Amniotic stem cell (primary cell): ENCODE results near the gene ZSWIM1.
"Not testable (repeated sequence)": the region's sequence is repeated elsewhere in the genome, so short reads cannot be mapped to it uniquely, and the experiment has no call there.

Experiments
- DNase-seq: peaks from one replicate; lab custom pipeline; 2025; lab: John Stamatoyannopoulos, UW

Gene ZSWIM1

GRCh38 chr20:45857114-45857881, 23.7 kb upstream of the ZSWIM1 start, which contains the start of the genes ACOT8 and ZSWIM3:
ACOT8 (minus strand) TSS chr20:45857392; CDS start chr20:45857315, 77 bp downstream.
ZSWIM3 (plus strand) TSS chr20:45857614; CDS start chr20:45857826, 212 bp downstream.
- DNase-seq: peak; percentile 99

GRCh38 chr20:45857882-45858216, 23.2 kb upstream of the ZSWIM1 start:
- no peak for DNase-seq

DNA sequence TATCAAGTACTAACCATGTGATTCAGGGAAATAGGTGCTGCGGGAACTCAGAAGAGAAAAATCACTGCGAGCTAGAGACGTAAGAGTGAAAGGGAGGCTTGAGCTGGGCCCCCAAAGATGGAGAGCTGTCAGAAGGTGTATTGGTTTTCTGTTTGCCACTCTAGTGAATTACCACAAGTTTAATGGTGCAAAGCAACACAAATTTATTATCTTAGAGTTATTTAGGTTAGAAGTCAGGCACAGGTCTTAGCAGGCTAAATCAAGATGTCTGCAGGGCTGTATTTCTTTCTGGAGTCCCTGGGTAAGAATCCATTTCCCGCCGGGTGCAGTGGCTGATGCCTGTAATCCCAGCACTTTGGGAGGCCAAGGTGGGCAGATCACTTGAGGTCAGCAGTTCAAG, 21.1 kb upstream of the ZSWIM1 start:
- no peak for DNase-seq

GRCh38 chr20:45860560-45861220, 20.3 kb upstream of the ZSWIM1 start:
- DNase-seq: no peak

GRCh38 chr20:45861221-45862075, 19.6 kb upstream of the ZSWIM1 start:
- DNase-seq: no peak

GRCh38 chr20:45863543-45864470, 17.2 kb upstream of the ZSWIM1 start:
- DNase-seq: no peak

- DNase-seq: no peak
Measured at GRCh38 chr20:45866454-45866853, 14.6 kb upstream of the ZSWIM1 start.

- DNase-seq: no peak
Measured at GRCh38 chr20:45867136-45867818, 13.8 kb upstream of the ZSWIM1 start.

- peak; percentile 10 for DNase-seq
Measured at GRCh38 chr20:45867819-45868176, 13.2 kb upstream of the ZSWIM1 start.

DNA sequence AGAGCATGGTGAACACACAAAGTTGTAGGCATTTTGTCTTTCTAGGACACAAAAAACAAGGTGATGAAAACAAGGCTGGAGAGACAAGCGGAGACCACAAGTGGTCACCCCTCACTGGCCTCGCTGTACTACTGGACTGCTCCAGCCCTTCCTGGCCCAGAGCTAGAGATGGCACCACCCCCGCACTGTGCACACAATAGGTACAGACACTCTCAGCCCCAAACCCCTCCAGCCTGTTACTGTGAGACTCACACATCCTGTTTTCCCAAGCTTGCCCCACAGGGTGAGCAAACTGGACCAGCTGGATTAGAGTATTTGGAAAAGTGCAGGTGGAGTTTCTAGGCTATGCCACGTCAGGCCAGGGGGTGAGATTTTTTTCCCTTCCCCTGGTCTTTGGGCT, 8.4 kb upstream of the ZSWIM1 start:
- no peak for DNase-seq

- DNase-seq: no peak
Measured at GRCh38 chr20:45873409-45874103, 7.5 kb upstream of the ZSWIM1 start.

- not testable (repeated sequence) for DNase-seq
Measured at GRCh38 chr20:45874104-45874481, 6.9 kb upstream of the ZSWIM1 start.

GRCh38 chr20:45874576-45874975, 6.5 kb upstream of the ZSWIM1 start:
- no peak for DNase-seq

GRCh38 chr20:45878076-45878761, 2.8 kb upstream of the ZSWIM1 start:
- no peak for DNase-seq

- DNase-seq: no peak
Measured at GRCh38 chr20:45882469-45883099, 1.6 kb downstream of the ZSWIM1 start.

DNA sequence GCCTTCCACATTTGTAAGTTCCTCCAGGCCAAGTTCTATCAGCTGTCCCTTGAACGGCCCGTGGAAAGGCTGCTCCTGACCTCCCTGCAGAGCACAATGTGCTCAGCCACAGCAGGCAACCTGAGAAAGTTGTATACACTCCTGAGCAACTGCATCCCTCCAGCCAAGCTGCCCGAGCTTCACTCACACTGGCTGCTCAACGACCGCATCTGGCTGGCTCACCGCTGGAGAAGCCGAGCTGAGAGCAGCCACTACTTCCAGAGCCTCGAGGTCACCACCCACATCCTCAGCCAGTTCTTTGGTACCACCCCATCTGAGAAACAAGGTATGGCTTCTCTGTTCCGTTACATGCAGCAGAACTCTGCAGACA, 2.1 kb downstream of the ZSWIM1 start:
- DNase-seq: no peak

GRCh38 chr20:45886590-45887345, 5.7 kb downstream of the ZSWIM1 start:
- no peak for DNase-seq

GRCh38 chr20:45887346-45887715, 6.3 kb downstream of the ZSWIM1 start, which contains the start of gene SPATA25:
SPATA25 (minus strand) TSS chr20:45887622; CDS start chr20:45887590, 32 bp downstream.
- DNase-seq: no peak

- DNase-seq: no peak
Measured at GRCh38 chr20:45888681-45889080, 7.7 kb downstream of the ZSWIM1 start.
